Measurements from ENCODE around the gene CYP21A2. TPM values are rescaled to one million over a fixed set of nuclear protein-coding genes. Genes with fewer than 3 reads are reported as not detected.
"Not testable (repeated sequence)": the region's sequence is repeated elsewhere in the genome, so short reads cannot be mapped to it uniquely, and the experiment has no call there.

Gene CYP21A2
- total RNA-seq: 1 to 10 TPM in 2 of 10 donors, under 1 TPM in 3, not detected in 5; 0.26 to 1.9 (median 0.62) TPM
- polyA plus RNA-seq: under 1 TPM; 0.19 to 0.73 TPM
- long read RNA-seq, donor 1: 0 reads
- long read RNA-seq, donor 2: 0 reads
- long read RNA-seq, donor 3, partial matches to known transcripts: 1 of 1 reads
- long read RNA-seq, donor 3, other reads (novel, unspliced or antisense): 0 of 1 reads

DNA sequence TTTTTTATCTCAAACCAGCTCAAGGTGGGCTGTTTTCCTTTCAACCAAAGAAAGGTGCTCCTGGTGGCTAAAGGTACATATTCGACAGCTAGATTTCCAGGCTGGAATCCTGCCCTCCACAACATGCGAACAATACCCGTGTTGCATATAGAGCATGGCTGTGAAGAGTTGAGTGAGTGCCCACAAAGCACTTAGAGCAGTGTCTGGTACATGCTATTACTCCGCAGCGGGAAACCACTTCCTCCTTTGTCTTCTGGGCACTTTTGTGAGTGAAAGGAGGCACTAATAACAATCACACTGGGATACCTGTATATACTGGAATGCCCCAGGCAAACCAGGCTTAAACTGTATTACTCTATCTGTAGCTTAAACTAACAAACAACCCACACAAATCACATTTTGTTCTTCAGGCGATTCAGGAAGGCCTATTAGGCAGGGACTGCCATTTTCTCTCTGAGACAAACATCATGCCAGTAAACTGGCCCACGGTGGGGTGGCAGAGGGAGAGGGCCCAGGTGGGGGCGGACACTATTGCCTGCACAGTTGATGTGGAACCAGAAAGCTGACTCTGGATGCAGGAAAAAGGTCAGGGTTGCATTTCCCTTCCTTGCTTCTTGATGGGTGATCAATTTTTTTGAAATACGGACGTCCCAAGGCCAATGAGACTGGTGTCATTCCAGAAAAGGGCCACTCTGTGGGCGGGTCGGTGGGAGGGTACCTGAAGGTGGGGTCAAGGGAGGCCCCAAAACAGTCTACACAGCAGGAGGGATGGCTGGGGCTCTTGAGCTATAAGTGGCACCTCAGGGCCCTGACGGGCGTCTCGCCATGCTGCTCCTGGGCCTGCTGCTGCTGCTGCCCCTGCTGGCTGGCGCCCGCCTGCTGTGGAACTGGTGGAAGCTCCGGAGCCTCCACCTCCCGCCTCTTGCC is at the start of gene CYP21A2:
Gene CYP21A2, plus strand, starts transcription at position 818 of the 927 bp plus-strand sequence. Its CDS starts 8 bp downstream, at position 826.
- H3K27ac ChIP-seq; H3K4me1 ChIP-seq; DNase-seq; H3K9me3 ChIP-seq; intact Hi-C loops (cut with DNase I); H3K27me3 ChIP-seq; H3K36me3 ChIP-seq; H3K4me3 ChIP-seq: not testable (repeated sequence)
- ATAC-seq: peak in 1 of 8 donors; percentile 21
- 79 to 90% methylated on average over 15 of the region's 19 CpGs for WGBS, 2 donors

DNA sequence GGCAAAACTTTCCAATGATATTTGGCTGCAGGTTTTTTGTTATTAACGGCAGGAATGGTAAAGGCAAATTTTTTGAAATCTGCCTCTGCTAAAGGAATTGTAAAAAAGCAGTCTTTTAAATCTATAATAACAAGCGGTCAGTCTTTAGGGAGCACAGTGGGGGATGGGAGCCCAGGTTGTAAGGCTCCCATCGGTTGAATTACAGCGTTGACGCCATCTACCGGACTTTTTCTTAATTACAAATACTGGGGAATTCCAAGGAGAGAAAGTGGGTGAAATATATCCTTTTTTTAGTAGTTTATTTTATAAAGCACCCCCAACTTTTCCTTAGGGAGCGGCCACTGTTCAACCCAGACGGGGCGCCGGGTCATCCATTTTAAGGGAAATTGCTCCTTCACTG is 48.9 kb upstream of the CYP21A2 start:
- H3K36me3 ChIP-seq; H3K4me3 ChIP-seq; intact Hi-C loops (cut with DNase I); H3K27me3 ChIP-seq; H3K27ac ChIP-seq; DNase-seq; ATAC-seq; H3K4me1 ChIP-seq; H3K9me3 ChIP-seq: not testable (repeated sequence)
- WGBS, 2 donors: no CpG with 5 or more reads among the region's 10 CpGs

DNA sequence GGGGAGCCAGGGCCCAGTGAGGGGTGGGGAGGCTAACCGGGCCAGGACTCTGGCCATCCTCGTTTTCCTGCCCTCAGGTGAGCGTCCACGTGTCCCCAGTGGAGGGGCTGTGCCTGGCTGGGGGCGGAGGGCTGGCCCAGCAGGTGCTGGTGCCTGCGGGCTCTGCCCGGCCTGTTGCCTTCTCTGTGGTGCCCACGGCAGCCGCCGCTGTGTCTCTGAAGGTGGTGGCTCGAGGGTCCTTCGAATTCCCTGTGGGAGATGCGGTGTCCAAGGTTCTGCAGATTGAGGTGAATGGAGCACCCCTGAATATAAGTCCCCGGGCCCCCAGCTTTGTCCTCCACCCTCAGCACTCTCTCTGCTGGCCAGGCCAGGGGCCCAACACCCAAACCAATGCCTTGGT is 43.8 kb upstream of the CYP21A2 start:
- H3K27me3 ChIP-seq; H3K4me1 ChIP-seq; H3K36me3 ChIP-seq; ATAC-seq; H3K4me3 ChIP-seq; H3K9me3 ChIP-seq; DNase-seq; H3K27ac ChIP-seq; intact Hi-C loops (cut with DNase I): not testable (repeated sequence)
- WGBS, 2 donors: 98 to 100% methylated on average over 8 to 9 of the region's 14 CpGs

DNA sequence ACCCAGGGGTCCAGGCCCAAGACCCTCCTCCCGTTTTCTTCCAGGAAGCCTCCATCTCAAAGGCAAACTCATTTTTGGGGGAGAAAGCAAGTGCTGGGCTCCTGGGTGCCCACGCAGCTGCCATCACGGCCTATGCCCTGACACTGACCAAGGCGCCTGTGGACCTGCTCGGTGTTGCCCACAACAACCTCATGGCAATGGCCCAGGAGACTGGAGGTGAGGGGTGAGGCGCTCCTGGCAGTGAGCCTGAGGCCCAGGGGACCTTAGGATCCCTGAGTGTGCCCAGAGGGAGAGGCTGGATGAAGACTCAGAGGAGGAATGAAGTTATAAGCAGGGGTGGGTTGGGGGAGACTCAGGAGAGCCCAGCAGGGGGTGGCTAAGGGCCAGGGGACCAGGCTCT is 41.8 kb upstream of the CYP21A2 start:
- not testable (repeated sequence) for ATAC-seq, DNase-seq, H3K4me1 ChIP-seq

DNA sequence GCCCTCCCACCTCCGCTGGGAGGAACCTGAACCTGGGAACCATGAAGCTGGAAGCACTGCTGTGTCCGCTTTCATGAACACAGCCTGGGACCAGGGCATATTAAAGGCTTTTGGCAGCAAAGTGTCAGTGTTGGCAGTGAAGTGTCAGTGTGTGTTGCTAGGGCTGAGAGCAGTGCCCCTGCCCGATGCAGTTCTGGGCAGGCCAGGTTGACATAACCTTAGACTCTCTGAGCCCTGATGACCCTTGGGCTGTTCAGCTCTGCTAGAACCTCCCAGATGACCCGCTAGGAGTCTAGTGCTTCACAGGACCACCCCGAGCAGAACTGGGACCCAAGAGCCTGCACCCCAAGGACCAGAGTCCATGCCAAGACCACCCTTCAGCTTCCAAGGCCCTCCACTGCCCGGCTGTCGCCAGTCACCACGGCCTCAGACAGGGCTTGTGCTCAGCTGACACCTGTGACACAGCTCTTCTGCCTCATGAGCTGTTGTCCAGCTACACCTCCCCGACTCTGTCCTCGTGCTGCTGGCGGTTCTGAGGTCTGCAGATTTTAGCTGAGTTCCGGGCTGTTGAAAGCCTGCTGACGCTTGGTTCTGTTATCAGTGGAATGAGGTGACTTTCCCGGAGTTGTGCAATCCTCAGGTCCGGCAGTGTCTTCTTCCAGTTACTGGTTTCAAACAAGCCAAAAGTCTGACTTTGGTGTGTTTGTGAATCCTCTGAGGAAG is 35.5 kb upstream of the CYP21A2 start:
- WGBS, 2 donors: no CpG with 5 or more reads among the region's 15 CpGs

More for the DNA sequence above, 41.8 kb upstream of the CYP21A2 start:
- H3K27me3 ChIP-seq; intact Hi-C loops (cut with DNase I); H3K36me3 ChIP-seq; H3K27ac ChIP-seq; H3K9me3 ChIP-seq; H3K4me3 ChIP-seq: not testable (repeated sequence)
- WGBS, 2 donors: 94 to 95% methylated on average over 5 to 6 of the region's 6 CpGs

DNA sequence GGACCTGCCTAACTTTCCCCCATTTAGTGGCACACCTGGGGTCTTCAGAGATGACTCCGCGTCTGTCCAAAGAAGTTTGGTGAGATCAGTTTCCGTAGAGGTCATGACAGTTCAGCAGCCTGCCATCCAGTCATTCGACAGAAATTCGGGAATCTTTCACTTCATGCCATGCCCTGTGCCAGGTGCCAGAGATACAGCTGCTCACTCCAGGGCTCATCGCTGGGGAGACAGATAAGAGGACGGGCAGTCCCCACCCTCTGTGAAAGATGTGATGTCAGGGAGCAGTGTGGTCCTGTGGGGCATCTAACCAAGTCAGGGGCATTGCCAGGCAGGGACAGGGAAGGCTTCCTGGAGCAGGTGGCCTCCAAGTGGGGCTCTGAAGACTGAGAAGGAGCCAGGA is 34.9 kb upstream of the CYP21A2 start:
- H3K27ac ChIP-seq; DNase-seq; intact Hi-C loops (cut with DNase I); H3K36me3 ChIP-seq; H3K27me3 ChIP-seq; H3K9me3 ChIP-seq; H3K4me3 ChIP-seq; H3K4me1 ChIP-seq: not testable (repeated sequence)
- peak in 2 of 8 donors; percentile 5 to 19 for ATAC-seq
- WGBS, 2 donors: no CpG with 5 or more reads among the region's 7 CpGs

More for the DNA sequence above, 35.5 kb upstream of the CYP21A2 start:
- H3K27ac ChIP-seq; intact Hi-C loops (cut with DNase I); H3K36me3 ChIP-seq; H3K9me3 ChIP-seq; H3K4me1 ChIP-seq; DNase-seq; H3K27me3 ChIP-seq; H3K4me3 ChIP-seq: not testable (repeated sequence)
- peak in 6 of 8 donors; percentile 9 to 59 (median 34) for ATAC-seq

DNA sequence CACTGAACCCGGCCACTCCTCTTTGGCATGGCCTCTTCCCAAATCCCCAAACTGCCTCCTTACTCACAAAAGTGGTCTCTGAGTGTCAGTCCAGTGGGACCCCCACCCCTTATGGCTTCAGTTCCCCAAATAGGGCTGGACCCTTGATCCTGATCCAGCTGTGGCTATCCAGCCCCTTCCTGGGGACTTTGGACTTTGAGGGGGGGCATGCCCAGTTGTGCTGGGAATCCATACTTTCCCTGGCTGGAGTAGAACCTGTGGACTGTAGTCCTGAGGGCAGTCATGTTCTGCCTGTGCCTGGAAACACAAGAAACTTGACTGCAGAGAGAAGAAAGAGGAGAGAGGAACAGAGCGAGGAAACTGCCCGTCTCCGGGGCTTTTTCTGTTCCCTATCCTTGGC is 33.8 kb upstream of the CYP21A2 start:
- H3K36me3 ChIP-seq; ATAC-seq; H3K9me3 ChIP-seq; intact Hi-C loops (cut with DNase I); H3K27ac ChIP-seq; H3K27me3 ChIP-seq; H3K4me3 ChIP-seq; H3K4me1 ChIP-seq: not testable (repeated sequence)
- WGBS, 2 donors: 75 to 97% methylated on average over 3 to 4 of the region's 4 CpGs
- DNase-seq: peak in 1 of 2 donors; percentile 2

DNA sequence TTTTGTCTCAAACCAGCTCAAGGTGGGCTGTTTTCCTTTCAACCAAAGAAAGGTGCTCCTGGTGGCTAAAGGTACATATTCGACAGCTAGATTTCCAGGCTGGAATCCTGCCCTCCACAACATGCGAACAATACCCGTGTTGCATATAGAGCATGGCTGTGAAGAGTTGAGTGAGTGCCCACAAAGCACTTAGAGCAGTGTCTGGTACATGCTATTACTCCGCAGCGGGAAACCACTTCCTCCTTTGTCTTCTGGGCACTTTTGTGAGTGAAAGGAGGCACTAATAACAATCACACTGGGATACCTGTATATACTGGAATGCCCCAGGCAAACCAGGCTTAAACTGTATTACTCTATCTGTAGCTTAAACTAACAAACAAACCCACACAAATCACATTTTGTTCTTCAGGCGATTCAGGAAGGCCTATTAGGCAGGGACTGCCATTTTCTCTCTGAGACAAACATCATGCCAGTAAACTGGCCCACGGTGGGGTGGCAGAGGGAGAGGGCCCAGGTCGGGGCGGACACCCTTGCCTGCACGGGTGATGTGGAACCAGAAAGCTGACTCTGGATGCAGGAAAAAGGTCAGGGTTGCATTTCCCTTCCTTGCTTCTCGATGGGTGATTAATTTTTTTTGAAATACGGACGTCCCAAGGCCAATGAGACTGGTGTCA is 33.2 kb upstream of the CYP21A2 start:
- ATAC-seq; H3K4me1 ChIP-seq; intact Hi-C loops (cut with DNase I); DNase-seq; H3K9me3 ChIP-seq; H3K27me3 ChIP-seq; H3K36me3 ChIP-seq; H3K4me3 ChIP-seq; H3K27ac ChIP-seq: not testable (repeated sequence)
- 71 to 73% methylated on average over 8 to 9 of the region's 13 CpGs for WGBS, 2 donors

DNA sequence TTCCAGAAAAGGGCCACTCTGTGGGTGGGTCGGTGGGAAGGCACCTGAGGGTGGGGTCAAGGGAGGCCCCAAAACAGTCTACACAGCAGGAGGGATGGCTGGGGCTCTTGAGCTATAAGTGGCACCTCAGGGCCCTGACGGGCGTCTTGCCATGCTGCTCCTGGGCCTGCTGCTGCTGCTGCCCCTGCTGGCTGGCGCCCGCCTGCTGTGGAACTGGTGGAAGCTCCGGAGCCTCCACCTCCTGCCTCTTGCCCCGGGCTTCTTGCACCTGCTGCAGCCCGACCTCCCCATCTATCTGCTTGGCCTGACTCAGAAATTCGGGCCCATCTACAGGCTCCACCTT is 32.7 kb upstream of the CYP21A2 start:
- H3K27ac ChIP-seq; ATAC-seq; intact Hi-C loops (cut with DNase I); H3K9me3 ChIP-seq; H3K27me3 ChIP-seq; H3K4me1 ChIP-seq; H3K36me3 ChIP-seq; H3K4me3 ChIP-seq: not testable (repeated sequence)
- DNase-seq: peak in 1 of 2 donors; percentile 13
- 69 to 73% methylated on average over 8 of the region's 9 CpGs for WGBS, 2 donors

DNA sequence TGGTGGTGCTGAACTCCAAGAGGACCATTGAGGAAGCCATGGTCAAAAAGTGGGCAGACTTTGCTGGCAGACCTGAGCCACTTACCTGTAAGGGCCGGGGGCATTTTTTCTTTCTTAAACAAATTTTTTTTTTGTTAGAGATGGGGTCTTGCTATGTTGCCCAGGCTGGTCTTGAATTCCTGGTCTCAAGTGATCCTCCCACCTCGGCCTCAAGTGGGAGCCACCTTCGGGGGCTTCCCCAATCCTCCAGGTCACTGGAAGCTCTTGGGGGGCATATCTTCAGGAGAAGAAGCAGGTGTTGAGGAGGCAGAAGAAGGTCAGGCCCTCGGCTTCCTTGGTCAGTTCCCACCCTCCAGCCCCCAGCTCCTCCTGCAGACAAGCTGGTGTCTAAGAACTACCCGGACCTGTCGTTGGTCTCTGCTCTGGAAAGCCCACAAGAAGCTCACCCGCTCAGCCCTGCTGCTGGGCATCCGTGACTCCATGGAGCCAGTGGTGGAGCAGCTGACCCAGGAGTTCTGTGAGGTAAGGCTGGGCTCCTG is 32.2 kb upstream of the CYP21A2 start:
- 72 to 74% methylated on average over 8 of the region's 8 CpGs for WGBS, 2 donors
- ATAC-seq; intact Hi-C loops (cut with DNase I); H3K4me3 ChIP-seq; H3K9me3 ChIP-seq; H3K27ac ChIP-seq; H3K36me3 ChIP-seq; H3K4me1 ChIP-seq; H3K27me3 ChIP-seq: not testable (repeated sequence)
- DNase-seq: peak in 1 of 2 donors; percentile 1

Measured in heart right ventricle (tissue), 16 donors.